ENCODE results near the gene PARP11. TPM values are rescaled to one million over a fixed set of nuclear protein-coding genes. Genes with fewer than 3 reads are reported as not detected.

PARP11 gene
- total and polyA plus RNA-seq, 2 donors (not counting 3 experiments of a cell fraction or from before 2014, with no cell fraction given): 3.0 to 4.9 TPM

- intact Hi-C loops (cut with micrococcal nuclease) (no loop called here), dilution Hi-C loops (cut with MboI; ENCODE audit: extremely low pct_ligation_motif_present, low sequenced_read_pairs) (no loop called here)
- ChIA-PET CTCF (no interaction called here), POLR2A (no interaction called here)
- FAIRE-seq: no peak
- Histone ChIP-seq H2AFZ (ENCODE audit: low read depth, low read length) (no peak overlapping the region), H3K9me1 (replicated peaks; ENCODE audit: control insufficient read depth, extremely low read depth, insufficient read depth, low read length) (no peaks in the 10 kb centered on the region), H3K9me3 (replicated peaks; ENCODE audit: control insufficient read depth, insufficient read depth, low read length) (no peaks in the 10 kb centered on the region), H3K36me3 (ENCODE audit: control insufficient read depth in 2 of 2, extremely low read depth in 1 of 2, insufficient read depth in 2 of 2, low read length in 2 of 2) (no peaks in the 10 kb centered on the region), H3K4me1 (ENCODE audit: control insufficient read depth, extremely low read depth, insufficient read depth, low read length) (no peaks in the 10 kb centered on the region), H3K4me2 (ENCODE audit: insufficient read depth, low read length) (no peak overlapping the region), H3K79me2 (ENCODE audit: control insufficient read depth, insufficient read depth, low read length) (no peaks in the 10 kb centered on the region), H3K9ac (replicated peaks; ENCODE audit: extremely low read depth, insufficient read depth, low read length) (no peak overlapping the region), H4K20me1 (replicated peaks; ENCODE audit: control insufficient read depth, extremely low read depth, insufficient read depth, low read length) (no peaks in the 10 kb centered on the region), H3K27me3 (ENCODE audit: control insufficient read depth in 2 of 2, insufficient read depth in 2 of 2, low read length in 2 of 2) (peaks cover 6 to 8% of the 10 kb centered on the region in 2 experiments), H3K4me3 (replicated peaks in 1 of 3; ENCODE audit: insufficient read depth in 1 of 3, low read depth in 1 of 3, low read length in 3 of 3) (no peak overlapping the region), H3K27ac (ENCODE audit: insufficient read depth, low read depth, low read length) (no peak overlapping the region)
- no peak for TF ChIP-seq EZH2 (IDR thresholded peaks at IDR 0.05; ENCODE audit: borderline replicate concordance, low read depth, low read length, severe bottlenecking)
- TF ChIP-seq GATA2 (IDR thresholded peaks at IDR 0.05; ENCODE audit: insufficient read depth, insufficient read length, low read depth, low read length): no peak
- TF ChIP-seq MYC (IDR thresholded peaks at IDR 0.05; ENCODE audit: low read depth, low read length): no peak
- TF ChIP-seq JUN (IDR thresholded peaks at IDR 0.05; ENCODE audit: borderline replicate concordance, insufficient read depth, insufficient read length, low read depth): no peak
- no peak for TF ChIP-seq FOS (IDR thresholded peaks at IDR 0.05; ENCODE audit: borderline replicate concordance, insufficient read depth, low read length)
- TF ChIP-seq MAX (IDR thresholded peaks at IDR 0.05; ENCODE audit: insufficient read depth, insufficient read length): no peak
- TF ChIP-seq POLR2A (IDR thresholded peaks at IDR 0.05; ENCODE audit: low read depth, low read length): no peak
- no peak for TF ChIP-seq CTCF (IDR thresholded peaks at IDR 0.05; ENCODE audit: extremely low read depth in 1 of 2, insufficient read depth in 1 of 2, low read depth in 1 of 2, low read length in 2 of 2)
- no peak for TF ChIP-seq POLR2AphosphoS5 (IDR thresholded peaks at IDR 0.05; ENCODE audit: insufficient read depth, low read depth, low read length)
- BruUV-seq (replicated peaks): no TSS peak
- DNase-seq (ENCODE audit: low read depth, low spot score): no peak
These were observed 48.8 kb upstream of the PARP11 start for GRCh38 chr12:3922033-3922432.

All from endothelial cell of umbilical vein (primary cell).